ENCODE measurements around the gene PNMA8B.

- TF ChIP-seq POLR2A (IDR thresholded peaks at IDR 0.05; ENCODE audit: low read depth, low read length) (no peak), POLR2AphosphoS5 (IDR thresholded peaks at IDR 0.05; ENCODE audit: insufficient read depth, low read depth, low read length) (no peak), FOS (IDR thresholded peaks at IDR 0.05; ENCODE audit: borderline replicate concordance, insufficient read depth, low read length) (no peak), EZH2 (IDR thresholded peaks at IDR 0.05; ENCODE audit: borderline replicate concordance, low read depth, low read length, severe bottlenecking) (no peak)
- TF ChIP-seq, protein P1, sequence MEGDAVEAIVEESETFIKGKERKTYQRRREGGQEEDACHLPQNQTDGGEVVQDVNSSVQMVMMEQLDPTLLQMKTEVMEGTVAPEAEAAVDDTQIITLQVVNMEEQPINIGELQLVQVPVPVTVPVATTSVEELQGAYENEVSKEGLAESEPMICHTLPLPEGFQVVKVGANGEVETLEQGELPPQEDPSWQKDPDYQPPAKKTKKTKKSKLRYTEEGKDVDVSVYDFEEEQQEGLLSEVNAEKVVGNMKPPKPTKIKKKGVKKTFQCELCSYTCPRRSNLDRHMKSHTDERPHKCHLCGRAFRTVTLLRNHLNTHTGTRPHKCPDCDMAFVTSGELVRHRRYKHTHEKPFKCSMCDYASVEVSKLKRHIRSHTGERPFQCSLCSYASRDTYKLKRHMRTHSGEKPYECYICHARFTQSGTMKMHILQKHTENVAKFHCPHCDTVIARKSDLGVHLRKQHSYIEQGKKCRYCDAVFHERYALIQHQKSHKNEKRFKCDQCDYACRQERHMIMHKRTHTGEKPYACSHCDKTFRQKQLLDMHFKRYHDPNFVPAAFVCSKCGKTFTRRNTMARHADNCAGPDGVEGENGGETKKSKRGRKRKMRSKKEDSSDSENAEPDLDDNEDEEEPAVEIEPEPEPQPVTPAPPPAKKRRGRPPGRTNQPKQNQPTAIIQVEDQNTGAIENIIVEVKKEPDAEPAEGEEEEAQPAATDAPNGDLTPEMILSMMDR (IDR thresholded peaks at IDR 0.05; ENCODE audit: extremely low read depth in 1 of 2, insufficient read depth in 1 of 2, low read depth in 1 of 2, low read length in 2 of 2) = peak; percentile 82 to 99
Observed at GRCh38 chr19:46513461-46514236, 18.0 kb upstream of the PNMA8B start.

Measured in endothelial cell of umbilical vein (primary cell).